ENCODE data around the gene RARS2. TPM values are rescaled to one million over a fixed set of nuclear protein-coding genes. Genes with fewer than 3 reads are reported as not detected.

The RARS2 gene
- total and polyA plus RNA-seq, 2 of the 8 experiments (the other 6 are each of a cell fraction or from before 2014, with no cell fraction given) = 10.2 to 40.5 TPM

DNA sequence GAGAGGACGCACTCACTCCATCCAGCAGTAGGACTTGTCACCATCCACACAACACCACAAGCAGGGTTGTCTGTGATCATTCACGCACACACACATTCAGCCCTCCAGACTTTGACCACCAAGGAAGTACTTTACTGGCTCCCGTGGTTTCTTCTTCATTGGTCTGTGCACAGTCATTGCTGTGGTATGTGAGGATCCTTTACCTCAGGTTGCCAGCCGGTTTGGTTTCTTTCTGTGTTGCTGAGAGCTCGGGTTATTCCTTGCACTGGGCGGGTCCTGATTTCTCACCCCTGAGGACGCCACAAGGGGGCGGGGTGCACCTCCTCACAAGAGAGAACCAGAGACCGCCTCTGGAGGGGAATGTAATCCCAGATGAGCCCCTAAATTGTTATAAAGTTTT, 105.9 kb downstream of the RARS2 start (continued):
- TF ChIP-seq SAP30 (IDR thresholded peaks at IDR 0.05; ENCODE audit: insufficient read depth, insufficient replicate concordance, low read length) = no peak

Data from H1 (cell line).